Measurements from ENCODE around the gene F5.

Gene F5

GRCh38 chr1:169472738-169473137 is 113.5 kb downstream of the F5 start:
- no peak for DNase-seq

GRCh38 chr1:169468982-169469381 is 117.3 kb downstream of the F5 start:
- DNase-seq, result no peak

- DNase-seq, result no peak
Observed at GRCh38 chr1:169466259-169467230, 119.7 kb downstream of the F5 start.

- no peak for DNase-seq
Observed at GRCh38 chr1:169465281-169465680, 121.0 kb downstream of the F5 start.
